K562 (cell line): Measurements from ENCODE around the gene TXNIP. TPM values are rescaled to one million over a fixed set of nuclear protein-coding genes. Genes with fewer than 3 reads are reported as not detected.

Source experiments
- CBX5 ChIP-seq: IDR thresholded peaks from 2 replicates; pipeline ENCODE4 v1.6.1; 2014; ENCODE audit warnings: low read depth, borderline replicate concordance
- EWSR1 ChIP-seq: fragments of 450-650 bp; IDR thresholded peaks from 2 replicates; pipeline ENCODE4 v1.6.1; 2018; ENCODE audit warnings: borderline replicate concordance, mild to moderate bottlenecking, low read depth, moderate library complexity; ENCODE audit not compliant: partially characterized antibody
- GATAD2A ChIP-seq: fragments of 450-650 bp; IDR thresholded peaks from 2 replicates; pipeline ENCODE4 v1.6.1; 2017
- GTF2F1 ChIP-seq: IDR thresholded peaks from 2 replicates; pipeline ENCODE4 v1.6.1; 2011; ENCODE audit warnings: low read depth, low read length, improper control_type of control experiment
- KLF13 ChIP-seq: fragments of 450-650 bp; IDR thresholded peaks from 2 replicates; pipeline ENCODE4 v1.6.1; 2016; ENCODE audit warnings: missing genetic modification characterization, low read depth, mild to moderate bottlenecking, missing compliant biosample characterization, moderate library complexity, borderline replicate concordance
- PHF8 ChIP-seq: fragments of 200-600 bp; sonication (generic); IDR thresholded peaks from 2 replicates; pipeline ENCODE4 v1.6.1; 2012; ENCODE audit warnings: mixed run types, mild to moderate bottlenecking, inconsistent platforms, low read length, moderate library complexity, borderline replicate concordance
- RBBP5 ChIP-seq: fragments of 200-600 bp; sonication (generic); IDR thresholded peaks from 2 replicates; pipeline ENCODE4 v1.6.1; 2012; ENCODE audit warnings: borderline replicate concordance, mild to moderate bottlenecking, low read length, control low read depth, inconsistent platforms; ENCODE audit not compliant: insufficient read depth, poor library complexity, severe bottlenecking
- SMARCC2 ChIP-seq: fragments of 450-650 bp; IDR thresholded peaks from 2 replicates; pipeline ENCODE4 v1.6.1; 2017; ENCODE audit warnings: antibody characterized with exemption, moderate library complexity, mild to moderate bottlenecking, low read depth
- SRSF9 ChIP-seq: fragments of 200-400 bp; formaldehyde crosslinking; IDR thresholded peaks from 2 replicates; pipeline ENCODE4 v1.6.1; 2017; ENCODE audit warnings: low read depth, low read length, borderline replicate concordance
- ZBTB17 ChIP-seq: fragments of 450-650 bp; formaldehyde crosslinking; IDR thresholded peaks from 2 replicates; pipeline ENCODE4 v1.4.0; 2020; ENCODE audit warnings: mild to moderate bottlenecking
- ZNF280B ChIP-seq: fragments of 250-450 bp; sonication (Bioruptor Pico); IDR thresholded peaks from 2 replicates; pipeline ENCODE4 v1.5.1; 2021; ENCODE audit warnings: mild to moderate bottlenecking
- ZNF311 ChIP-seq: fragments of 250-450 bp; sonication (Bioruptor Pico); IDR thresholded peaks from 2 replicates; pipeline ENCODE4 v1.4.0; 2020; ENCODE audit warnings: mild to moderate bottlenecking, moderate library complexity
- ZNF407 ChIP-seq: fragments of 450-650 bp; IDR thresholded peaks from 2 replicates; pipeline ENCODE4 v1.6.1; 2016; ENCODE audit warnings: low read depth
- ZNF830 ChIP-seq: fragments of 250-450 bp; sonication (Bioruptor Pico); IDR thresholded peaks from 2 replicates; pipeline ENCODE4 v1.5.0; 2021; ENCODE audit warnings: mild to moderate bottlenecking
- polyA plus RNA-seq, 8 experiments: library from polyadenylated mRNA; depleted of rRNA in 4 of 8; stranded (reverse) in 5 of 8; unstranded in 3 of 8; fragments of >200 nt; fragmentation: Nextera tagmentation in 2 of 8; fragmentation: Illumina TruSeq in 1 of 8; extraction: Ambion mirVana in 2 of 8; extraction: Trizol in 1 of 8; gene quantifications; 2 replicates each; pipeline versions ENCODE4 v1.2.1 to v1.2.3, GENCODE V29; 2011 to 2014; ENCODE audit warnings: inconsistent platforms in 1 of 8, missing spikeins in 1 of 8
- total RNA-seq, 7 experiments: library from RNA; depleted of rRNA in 6 of 7; stranded (reverse); fragments of >200 nt in 6 of 7; fragmentation: Illumina TruSeq in 2 of 7; extraction: Trizol in 2 of 7; gene quantifications; 2 replicates each; pipeline versions ENCODE4 v1.2.1 to v1.2.3, GENCODE V29; 2011 to 2021; ENCODE audit warnings: low replicate concordance in 1 of 7
- TF ChIP-seq, protein P1 (sequence below): fragments of 250-450 bp; sonication (Bioruptor Pico); IDR thresholded peaks from 2 replicates; pipeline ENCODE4 v1.6.1; 2021; ENCODE audit warnings: mild to moderate bottlenecking
- TF ChIP-seq, protein P2 (sequence below): sonication (generic); formaldehyde crosslinking; IDR thresholded peaks from 2 replicates; pipeline ENCODE4 v1.9.0; 2022; ENCODE audit warnings: mild to moderate bottlenecking, missing genetic modification reagents

TXNIP gene
- total and polyA plus RNA-seq, 9 of the 15 experiments (the other 6 are each of a cell fraction or from before 2014, with no cell fraction given) = 120 to 499 (median 257) TPM

DNA sequence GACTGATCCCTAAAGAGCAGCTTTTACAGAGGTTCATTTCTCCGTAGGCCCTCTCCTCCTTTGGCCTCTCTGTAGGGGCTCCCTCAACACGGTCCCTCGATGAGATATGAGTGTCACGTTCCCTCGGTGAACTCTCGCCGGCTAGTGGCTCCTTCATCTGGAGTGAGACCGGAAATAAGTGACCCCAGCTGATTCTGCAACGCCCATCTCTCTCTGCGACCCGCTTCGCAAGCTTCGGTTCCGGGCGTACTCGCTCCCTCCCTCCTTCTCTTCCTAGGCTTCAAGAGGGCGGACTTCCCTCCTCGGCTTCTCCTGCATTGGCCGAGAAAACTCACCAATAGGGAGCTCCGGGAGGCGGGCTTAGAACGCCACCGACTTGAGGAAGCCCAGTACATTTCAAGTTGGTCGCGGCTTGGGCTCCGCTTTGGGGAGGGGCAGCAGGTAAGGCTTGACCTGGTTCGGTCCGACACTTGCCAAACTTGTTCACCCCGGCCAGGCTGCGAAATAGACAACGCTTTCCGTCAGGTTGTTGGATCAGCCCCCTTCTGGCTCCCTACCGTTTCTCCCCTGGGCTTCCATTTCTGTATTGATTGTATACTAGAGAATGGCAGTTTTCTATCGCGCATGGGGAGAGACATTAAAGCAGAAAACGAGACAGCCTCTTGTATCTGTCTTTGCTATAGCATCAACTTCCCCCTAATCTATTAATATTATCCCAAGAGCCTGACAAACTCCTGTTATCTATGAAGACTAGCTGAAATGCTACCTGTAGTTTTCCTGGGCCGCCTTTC lies 31.9 kb downstream of the TXNIP start, which contains the start of the genes ANKRD34A and POLR3GL (continued):
- TF ChIP-seq ZNF407 (no peak), ZNF280B (CRISPR knock-in tag) (no peak), EWSR1 (no peak), KLF13 (peak; percentile 83; the same call in 1 of the 2 replicates), PHF8 (peak; percentile 92; the same call in 1 of the 2 replicates), CBX5 (no peak), GATAD2A (no peak), RBBP5 (peak; percentile 48), SMARCC2 (peak; percentile 36; the same call in 1 of the 2 replicates), ZNF830 (CRISPR knock-in tag) (no peak), SRSF9 (no peak), ZNF311 (CRISPR knock-in tag) (no peak), GTF2F1 (peak; percentile 79), ZBTB17 (no peak)
- TF ChIP-seq, protein P1, sequence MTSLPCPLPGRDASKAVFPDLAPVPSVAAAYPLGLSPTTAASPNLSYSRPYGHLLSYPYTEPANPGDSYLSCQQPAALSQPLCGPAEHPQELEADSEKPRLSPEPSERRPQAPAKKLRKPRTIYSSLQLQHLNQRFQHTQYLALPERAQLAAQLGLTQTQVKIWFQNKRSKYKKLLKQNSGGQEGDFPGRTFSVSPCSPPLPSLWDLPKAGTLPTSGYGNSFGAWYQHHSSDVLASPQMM = no peak
- TF ChIP-seq, protein P2, sequence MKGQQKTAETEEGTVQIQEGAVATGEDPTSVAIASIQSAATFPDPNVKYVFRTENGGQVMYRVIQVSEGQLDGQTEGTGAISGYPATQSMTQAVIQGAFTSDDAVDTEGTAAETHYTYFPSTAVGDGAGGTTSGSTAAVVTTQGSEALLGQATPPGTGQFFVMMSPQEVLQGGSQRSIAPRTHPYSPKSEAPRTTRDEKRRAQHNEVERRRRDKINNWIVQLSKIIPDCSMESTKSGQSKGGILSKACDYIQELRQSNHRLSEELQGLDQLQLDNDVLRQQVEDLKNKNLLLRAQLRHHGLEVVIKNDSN (CRISPR knock-in tag) = peak; percentile 29; the same call in 1 of the 2 replicates
